Type B pancreatic cell (in vitro differentiated cells): ENCODE measurements around the gene MYO5B. TPM values are rescaled to one million over a fixed set of nuclear protein-coding genes. Genes with fewer than 3 reads are reported as not detected.

ENCODE experiments used
- DNase-seq: peaks from one replicate; pipeline ENCODE4 v3.0.0; 2021; ENCODE audit warnings: mixed read lengths; ENCODE audit not compliant: unreplicated experiment; ENCODE audit errors: extremely low spot score
- H3K27ac Mint-ChIP-seq: 2 replicates; pipeline ENCODE4 v1.8.0; 2021; ENCODE audit warnings: mild to moderate bottlenecking, mixed read lengths
- H3K27me3 Mint-ChIP-seq: 2 replicates; pipeline ENCODE4 v1.8.0; 2021; ENCODE audit warnings: mixed read lengths
- H3K36me3 Mint-ChIP-seq: 2 replicates; pipeline ENCODE4 v1.8.0; 2021; ENCODE audit warnings: mixed read lengths
- H3K4me1 Mint-ChIP-seq: one replicate; pipeline ENCODE4 v1.8.0; 2021; ENCODE audit warnings: mixed read lengths; ENCODE audit not compliant: unreplicated experiment
- H3K4me3 Mint-ChIP-seq: 2 replicates; pipeline ENCODE4 v1.8.0; 2021; ENCODE audit warnings: mild to moderate bottlenecking, mixed read lengths
- H3K9me3 Mint-ChIP-seq: 2 replicates; pipeline ENCODE4 v1.8.0; 2021; ENCODE audit warnings: mixed read lengths
- total RNA-seq: library from RNA; stranded (reverse); gene quantifications from 2 replicates; pipeline ENCODE4 v1.2.1, GENCODE V29; 2021; ENCODE audit warnings: low replicate concordance
- TF ChIP-seq, protein P1 (sequence below): fragments of 200-600 bp; sonication (generic); conservative IDR thresholded peaks from 2 replicates; pipeline ENCODE4 v1.5.0; 2021; ENCODE audit warnings: antibody characterized with exemption, mild to moderate bottlenecking

The MYO5B gene
- total RNA-seq, 1 donor from 2014 or later = 51.7 TPM

DNA sequence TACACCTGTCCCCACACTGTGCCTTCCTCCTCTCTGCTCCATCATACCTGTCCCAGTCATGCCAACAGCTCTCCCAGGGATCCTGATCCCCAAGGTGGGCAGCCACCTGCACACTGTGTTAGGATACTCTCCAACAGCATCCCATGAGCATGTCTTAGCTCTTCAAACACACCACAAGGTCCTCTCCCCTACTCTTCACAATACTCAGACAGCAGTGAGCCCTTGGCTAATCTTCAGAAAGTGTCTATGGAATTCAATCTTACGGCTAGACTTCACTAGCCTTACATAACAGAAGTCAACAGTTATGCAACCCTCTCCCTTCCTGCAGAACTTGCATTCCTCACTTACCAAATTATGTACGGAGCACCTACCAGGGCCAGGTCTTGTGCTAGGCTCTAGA is 79.9 kb downstream of the MYO5B start:
- no peak overlapping the region for H3K27ac Mint-ChIP-seq
- H3K4me3 Mint-ChIP-seq = peak overlapping the region; percentile 47
- H3K9me3 Mint-ChIP-seq = peaks cover 4% of the 10 kb centered on the region
- no peak for DNase-seq
- TF ChIP-seq, protein P1, sequence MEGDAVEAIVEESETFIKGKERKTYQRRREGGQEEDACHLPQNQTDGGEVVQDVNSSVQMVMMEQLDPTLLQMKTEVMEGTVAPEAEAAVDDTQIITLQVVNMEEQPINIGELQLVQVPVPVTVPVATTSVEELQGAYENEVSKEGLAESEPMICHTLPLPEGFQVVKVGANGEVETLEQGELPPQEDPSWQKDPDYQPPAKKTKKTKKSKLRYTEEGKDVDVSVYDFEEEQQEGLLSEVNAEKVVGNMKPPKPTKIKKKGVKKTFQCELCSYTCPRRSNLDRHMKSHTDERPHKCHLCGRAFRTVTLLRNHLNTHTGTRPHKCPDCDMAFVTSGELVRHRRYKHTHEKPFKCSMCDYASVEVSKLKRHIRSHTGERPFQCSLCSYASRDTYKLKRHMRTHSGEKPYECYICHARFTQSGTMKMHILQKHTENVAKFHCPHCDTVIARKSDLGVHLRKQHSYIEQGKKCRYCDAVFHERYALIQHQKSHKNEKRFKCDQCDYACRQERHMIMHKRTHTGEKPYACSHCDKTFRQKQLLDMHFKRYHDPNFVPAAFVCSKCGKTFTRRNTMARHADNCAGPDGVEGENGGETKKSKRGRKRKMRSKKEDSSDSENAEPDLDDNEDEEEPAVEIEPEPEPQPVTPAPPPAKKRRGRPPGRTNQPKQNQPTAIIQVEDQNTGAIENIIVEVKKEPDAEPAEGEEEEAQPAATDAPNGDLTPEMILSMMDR = no peak
- no peaks in the 10 kb centered on the region for H3K27me3 Mint-ChIP-seq
- H3K4me1 Mint-ChIP-seq = peaks cover 54% of the 10 kb centered on the region
- H3K36me3 Mint-ChIP-seq = peaks cover 5% of the 10 kb centered on the region

- H3K9me3 Mint-ChIP-seq = peaks cover 4% of the 10 kb centered on the region
Measured at GRCh38 chr18:50114448-50114847, 80.5 kb downstream of the MYO5B start.

DNA sequence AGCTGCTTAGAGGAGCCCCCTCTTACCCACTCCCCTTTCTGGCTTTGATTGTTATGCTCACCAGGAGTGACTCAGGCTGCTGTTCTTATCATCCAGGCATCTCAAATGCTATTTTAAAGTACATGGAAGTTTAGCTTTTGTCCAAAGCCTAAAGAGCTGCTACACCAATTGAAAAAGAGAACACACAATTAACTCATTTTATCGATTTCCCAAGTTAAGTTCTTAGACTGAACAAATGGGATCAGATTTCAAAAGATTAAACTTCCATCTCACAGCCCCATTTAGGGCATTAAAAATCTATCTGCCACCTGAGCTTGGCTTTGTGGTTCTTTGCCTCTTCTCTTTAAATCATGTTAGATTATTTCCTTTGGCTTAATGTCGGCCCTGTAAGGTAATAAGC is 81.2 kb downstream of the MYO5B start:
- H3K27me3 Mint-ChIP-seq = no peaks in the 10 kb centered on the region
- DNase-seq = no peak
- H3K4me1 Mint-ChIP-seq = peaks cover 45% of the 10 kb centered on the region
- peaks cover 4% of the 10 kb centered on the region for H3K9me3 Mint-ChIP-seq
- H3K36me3 Mint-ChIP-seq = peaks cover 5% of the 10 kb centered on the region
- no peak overlapping the region for H3K4me3 Mint-ChIP-seq
- no peak overlapping the region for H3K27ac Mint-ChIP-seq
- TF ChIP-seq, protein P1 = no peak

More at GRCh38 chr18:50114448-50114847, 80.5 kb downstream of the MYO5B start:
- H3K36me3 Mint-ChIP-seq = peaks cover 5% of the 10 kb centered on the region
- H3K4me1 Mint-ChIP-seq = peaks cover 51% of the 10 kb centered on the region
- H3K27ac Mint-ChIP-seq = no peak overlapping the region
- TF ChIP-seq, protein P1 = no peak
- DNase-seq = no peak
- no peaks in the 10 kb centered on the region for H3K27me3 Mint-ChIP-seq
- no peak overlapping the region for H3K4me3 Mint-ChIP-seq

DNA sequence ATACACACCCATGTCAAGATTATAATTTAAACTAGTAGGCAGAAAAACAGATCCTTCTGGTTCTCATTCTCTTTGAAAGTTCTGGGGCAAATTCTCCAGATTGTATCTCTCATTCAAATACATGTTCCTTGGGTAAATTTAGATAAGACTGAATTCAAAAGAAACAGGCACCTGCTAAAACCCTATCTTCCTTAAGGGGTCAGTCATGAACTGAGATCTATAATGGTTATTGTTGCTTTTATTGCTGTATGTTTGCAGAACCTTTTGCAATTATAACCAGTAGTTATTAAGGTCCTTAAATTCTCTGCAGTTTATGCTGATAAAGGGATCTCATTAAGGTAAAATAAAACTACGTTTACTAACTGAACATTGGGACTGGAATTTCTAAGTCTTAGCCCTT is 83.5 kb downstream of the MYO5B start:
- H3K36me3 Mint-ChIP-seq = peaks cover 5% of the 10 kb centered on the region
- H3K4me3 Mint-ChIP-seq = no peak overlapping the region
- no peaks in the 10 kb centered on the region for H3K27me3 Mint-ChIP-seq
- TF ChIP-seq, protein P1 = no peak
- peaks cover 39% of the 10 kb centered on the region for H3K4me1 Mint-ChIP-seq
- DNase-seq = no peak
- H3K27ac Mint-ChIP-seq = peak overlapping the region; percentile 68
- H3K9me3 Mint-ChIP-seq = peaks cover 4% of the 10 kb centered on the region

- no peak overlapping the region for H3K4me3 Mint-ChIP-seq
- H3K4me1 Mint-ChIP-seq = peaks cover 21% of the 10 kb centered on the region
- H3K27me3 Mint-ChIP-seq = no peaks in the 10 kb centered on the region
- TF ChIP-seq, protein P1 = no peak
- H3K9me3 Mint-ChIP-seq = no peaks in the 10 kb centered on the region
- no peaks in the 10 kb centered on the region for H3K36me3 Mint-ChIP-seq
- DNase-seq = no peak
- peak overlapping the region; percentile 30 for H3K27ac Mint-ChIP-seq
Measured at GRCh38 chr18:50107468-50107977, 87.4 kb downstream of the MYO5B start.

GRCh38 chr18:50105027-50105426 is 89.9 kb downstream of the MYO5B start:
- TF ChIP-seq, protein P1 = no peak
- Mint-ChIP-seq H3K4me1 (peaks cover 8% of the 10 kb centered on the region), H3K27me3 (no peaks in the 10 kb centered on the region), H3K36me3 (no peaks in the 10 kb centered on the region), H3K4me3 (no peak overlapping the region), H3K27ac (no peak overlapping the region), H3K9me3 (no peaks in the 10 kb centered on the region)
- DNase-seq = no peak
